Activated CD8-positive, alpha-beta memory T cell treated with anti-CD3 and anti-CD28 coated beads for 4 hours (primary cell): ENCODE results near the gene FGD6.
"Not testable (repeated sequence)": the region's sequence is repeated elsewhere in the genome, so short reads cannot be mapped to it uniquely, and the experiment has no call there.

Experiments used
- DNase-seq, 2 donors: peaks; one replicate each; pipeline ENCODE4 v3.0.0-alpha.2; 2020; ENCODE audit warnings: low read depth in 2 of 2

The FGD6 gene

DNA sequence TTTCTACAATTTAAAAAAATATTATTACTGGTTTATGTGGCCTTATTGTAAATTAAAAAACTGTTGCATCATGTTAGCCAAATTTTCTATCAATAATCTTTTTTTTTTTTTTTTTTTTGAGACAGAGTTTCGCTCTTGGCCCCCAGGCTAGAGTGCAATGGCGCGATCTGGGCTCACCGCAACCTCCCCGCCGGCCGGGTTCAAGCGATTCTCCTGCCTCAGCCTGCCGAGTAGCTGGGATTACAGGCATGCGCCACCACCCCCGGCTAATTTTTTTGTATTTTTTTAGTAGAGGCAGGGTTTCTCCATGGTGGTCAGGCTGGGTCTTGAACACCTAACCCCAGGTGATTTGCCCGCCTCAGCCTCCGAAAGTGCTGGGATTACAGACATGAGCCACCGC lies 16.9 kb upstream of the FGD6 start:
- not testable (repeated sequence) for DNase-seq

DNA sequence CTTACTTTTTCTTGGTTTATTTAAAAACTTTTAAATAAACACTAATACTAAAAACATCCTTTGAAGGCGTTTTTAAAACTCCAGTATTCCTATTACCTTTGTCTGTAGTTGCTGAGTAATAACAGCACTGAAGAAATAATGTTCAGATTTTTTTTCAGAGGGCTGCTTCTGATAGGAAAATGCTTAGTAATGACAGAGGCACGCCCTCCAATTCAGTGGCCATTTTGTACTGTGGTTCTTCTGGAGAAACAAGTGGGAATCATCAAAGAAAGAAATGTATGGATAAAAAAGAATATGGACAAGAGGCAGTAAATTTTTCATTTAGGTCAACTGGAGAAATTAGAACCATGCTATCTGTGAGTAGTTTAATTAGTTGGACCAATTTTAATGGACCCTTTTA lies 13.9 kb upstream of the FGD6 start:
- DNase-seq = no peak

DNA sequence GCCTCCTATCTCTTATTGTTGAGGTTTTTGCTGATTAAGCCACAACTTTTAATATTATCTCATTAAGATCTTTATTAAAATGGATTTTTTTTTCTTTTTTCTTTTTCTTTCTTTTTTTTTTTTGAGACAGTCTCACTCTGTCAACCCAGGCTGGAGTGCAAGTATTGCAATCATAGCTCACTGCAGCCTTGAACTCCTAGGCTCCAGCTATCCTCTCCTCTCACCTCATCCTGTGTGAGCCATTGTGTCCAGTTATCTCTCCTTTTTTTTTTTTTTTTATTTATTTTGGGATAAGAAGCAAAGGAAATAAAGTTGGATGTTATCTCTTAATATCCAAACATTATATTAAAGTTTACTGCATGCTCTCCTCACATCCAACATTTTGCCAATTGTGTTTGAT lies 13.0 kb upstream of the FGD6 start:
- DNase-seq = no peak

DNA sequence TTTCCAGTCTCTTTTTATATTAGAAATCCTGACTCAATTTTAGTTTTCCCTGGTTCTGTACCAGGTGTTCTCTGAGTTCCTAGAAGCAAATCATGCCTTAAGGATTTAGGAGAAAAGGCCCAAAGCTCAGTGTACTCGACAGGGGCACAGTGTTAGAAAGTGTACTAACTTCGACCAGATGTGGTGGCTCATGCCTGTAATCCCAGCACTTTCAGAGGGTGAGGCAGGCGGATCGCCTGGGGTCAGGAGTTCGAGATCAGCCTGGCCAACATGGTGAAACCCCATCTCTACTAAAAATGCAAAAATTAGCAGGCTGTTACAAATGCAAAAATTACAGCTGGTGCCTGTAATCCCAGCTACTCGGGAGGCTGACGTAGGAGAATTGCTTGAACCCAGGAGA lies 12.4 kb upstream of the FGD6 start:
- no peak for DNase-seq

DNA sequence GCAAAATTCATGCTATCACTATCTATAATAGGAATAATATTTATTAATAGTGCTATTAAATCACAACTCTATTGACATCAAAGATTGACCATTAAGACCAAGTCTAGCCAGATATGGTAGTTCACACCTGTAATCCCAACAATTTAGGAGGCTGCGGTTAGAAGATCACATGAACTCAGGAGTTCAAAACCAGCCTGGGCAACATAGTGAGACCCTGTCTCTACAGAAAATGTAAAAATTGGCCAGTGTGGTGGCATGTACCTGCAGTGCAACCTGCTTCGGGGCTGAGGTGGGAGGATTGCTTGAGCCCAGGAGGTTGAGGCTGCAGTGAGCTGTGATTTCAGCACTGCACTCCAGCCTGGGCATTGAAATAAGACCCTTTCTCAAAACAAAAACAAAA lies 11.3 kb upstream of the FGD6 start:
- no peak for DNase-seq

DNA sequence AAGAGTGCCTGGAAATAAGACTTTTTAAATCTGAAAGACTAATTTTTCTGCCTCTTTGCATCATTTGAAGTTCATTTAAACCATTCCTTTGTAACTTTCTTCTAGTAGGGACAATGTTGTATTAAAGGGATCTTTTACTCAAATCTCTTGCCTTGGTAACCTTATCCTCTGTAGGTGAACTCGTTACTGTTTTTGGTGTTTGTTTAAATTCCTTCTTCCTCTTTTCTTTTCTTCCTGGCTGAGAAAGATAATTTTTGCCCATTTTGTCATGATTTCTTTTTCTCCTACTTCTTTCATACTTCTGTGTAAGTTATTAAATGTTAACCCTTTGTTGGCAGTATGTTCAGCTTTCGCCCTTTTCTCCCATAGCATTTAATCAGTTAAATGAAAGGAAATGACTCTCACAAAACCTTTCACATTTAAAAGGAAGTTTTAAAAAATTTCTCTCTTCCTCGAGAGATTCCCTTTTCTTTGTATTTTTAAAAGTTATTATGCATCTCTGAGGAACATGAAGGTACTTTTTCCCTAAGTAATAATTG lies 10.6 kb upstream of the FGD6 start:
- no peak for DNase-seq

DNA sequence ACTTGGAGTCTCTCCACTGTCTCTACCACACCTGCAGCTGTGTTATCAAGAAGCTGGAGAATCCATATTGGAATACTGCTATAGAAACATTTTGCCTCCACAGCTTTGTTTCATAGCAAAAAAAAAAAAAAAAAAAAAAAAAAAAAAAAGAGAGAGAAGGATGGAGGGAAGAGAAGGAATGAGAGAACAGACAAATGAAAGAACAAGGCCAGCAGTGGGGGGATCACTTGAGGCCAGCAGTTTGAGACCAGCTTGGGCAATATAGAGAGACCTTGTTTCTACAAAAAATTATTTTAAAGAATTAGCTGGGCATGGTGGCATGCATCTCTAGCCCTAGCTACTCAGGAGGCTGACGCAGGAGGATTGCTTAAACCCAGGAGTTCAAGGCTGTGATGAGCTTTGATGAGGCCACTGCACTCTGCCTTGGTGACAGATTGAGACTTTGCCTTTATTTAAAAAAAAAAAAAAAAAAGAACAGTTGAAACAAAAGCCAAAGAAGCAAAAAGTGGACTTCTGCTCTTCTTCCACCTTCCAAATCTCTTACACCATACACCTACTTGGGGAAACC lies 8.5 kb upstream of the FGD6 start:
- no peak for DNase-seq

DNA sequence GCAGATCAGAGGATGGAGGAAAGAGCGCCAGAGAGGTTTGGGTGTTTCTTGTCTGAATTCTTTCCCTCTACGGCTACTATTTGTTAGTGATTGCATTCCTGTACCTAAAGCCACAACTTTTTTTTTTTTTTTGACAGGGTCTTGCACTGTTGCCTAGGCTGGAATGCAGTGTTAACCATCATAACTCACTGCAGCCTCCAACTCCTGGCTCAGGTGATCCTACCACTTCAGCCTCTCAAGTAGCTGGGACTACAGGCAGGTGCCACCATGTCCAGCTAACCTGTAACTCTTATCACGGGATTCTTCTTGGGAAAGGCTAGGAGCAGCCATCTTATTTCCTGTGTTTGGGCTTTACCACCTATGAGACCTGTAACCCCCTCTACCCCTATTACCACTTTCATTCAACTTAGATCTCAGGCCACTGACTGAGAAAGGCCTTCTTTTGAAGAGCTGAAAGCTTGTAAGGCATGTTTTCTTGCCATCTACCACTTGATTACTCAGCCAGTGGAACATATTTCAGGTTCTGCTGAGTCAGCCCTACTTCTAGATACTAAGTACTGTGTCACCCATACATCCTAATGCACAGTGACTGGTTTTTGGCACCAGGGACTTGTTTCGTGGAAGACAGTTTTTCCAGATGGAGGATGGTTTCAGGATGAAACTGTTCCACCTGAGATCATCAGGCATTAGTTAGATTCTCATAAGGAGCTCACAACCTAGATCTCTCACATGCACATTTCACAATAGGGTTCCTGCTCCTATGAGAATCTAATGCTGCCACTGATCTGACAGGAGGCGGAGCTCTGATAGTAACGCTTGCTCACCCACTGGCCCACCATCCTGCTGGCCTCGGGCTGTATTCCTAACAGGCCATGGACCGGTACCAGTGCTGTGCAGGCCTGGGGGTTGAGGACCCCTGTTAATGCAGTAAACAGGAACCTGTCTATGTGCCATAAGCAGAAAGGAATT lies 7.2 kb upstream of the FGD6 start:
- DNase-seq = no peak

DNA sequence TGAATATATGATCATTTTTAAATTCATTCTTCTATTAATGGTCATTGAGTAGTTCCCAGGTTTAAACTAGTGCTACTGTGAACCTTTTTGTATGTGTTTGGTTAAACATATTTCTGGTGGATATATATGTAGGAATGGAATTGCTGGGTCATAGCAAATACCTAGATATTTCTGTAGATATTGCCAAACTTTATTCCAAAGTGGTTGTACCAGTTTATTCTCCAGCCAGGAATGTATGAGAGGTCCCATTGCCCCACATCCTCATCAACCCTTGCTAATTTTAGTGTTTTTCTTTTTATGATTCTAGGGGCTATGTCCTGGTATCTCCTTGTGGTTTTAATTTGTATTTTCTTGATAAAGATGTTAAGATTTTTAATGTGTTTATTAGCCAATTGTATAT lies 3.5 kb upstream of the FGD6 start:
- no peak for DNase-seq

DNA sequence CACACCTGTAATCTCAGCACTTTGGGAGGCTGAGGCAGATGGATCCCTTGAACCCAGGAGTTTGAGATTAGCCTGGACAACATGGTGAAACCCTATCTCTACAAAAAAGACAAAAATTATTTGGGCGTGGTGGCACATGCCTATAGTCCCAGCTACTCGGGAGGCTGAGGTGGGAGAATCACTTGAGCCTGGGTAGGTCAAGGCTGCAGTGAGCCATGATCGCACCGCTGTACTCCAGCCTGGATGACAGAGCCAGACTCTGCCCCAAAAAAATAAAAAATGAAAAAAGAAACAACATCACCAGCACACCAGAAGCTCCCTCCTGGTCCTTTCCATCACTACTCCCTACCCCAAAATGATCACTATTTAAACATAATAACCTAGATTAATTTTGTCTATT lies 2.9 kb upstream of the FGD6 start:
- no peak for DNase-seq

DNA sequence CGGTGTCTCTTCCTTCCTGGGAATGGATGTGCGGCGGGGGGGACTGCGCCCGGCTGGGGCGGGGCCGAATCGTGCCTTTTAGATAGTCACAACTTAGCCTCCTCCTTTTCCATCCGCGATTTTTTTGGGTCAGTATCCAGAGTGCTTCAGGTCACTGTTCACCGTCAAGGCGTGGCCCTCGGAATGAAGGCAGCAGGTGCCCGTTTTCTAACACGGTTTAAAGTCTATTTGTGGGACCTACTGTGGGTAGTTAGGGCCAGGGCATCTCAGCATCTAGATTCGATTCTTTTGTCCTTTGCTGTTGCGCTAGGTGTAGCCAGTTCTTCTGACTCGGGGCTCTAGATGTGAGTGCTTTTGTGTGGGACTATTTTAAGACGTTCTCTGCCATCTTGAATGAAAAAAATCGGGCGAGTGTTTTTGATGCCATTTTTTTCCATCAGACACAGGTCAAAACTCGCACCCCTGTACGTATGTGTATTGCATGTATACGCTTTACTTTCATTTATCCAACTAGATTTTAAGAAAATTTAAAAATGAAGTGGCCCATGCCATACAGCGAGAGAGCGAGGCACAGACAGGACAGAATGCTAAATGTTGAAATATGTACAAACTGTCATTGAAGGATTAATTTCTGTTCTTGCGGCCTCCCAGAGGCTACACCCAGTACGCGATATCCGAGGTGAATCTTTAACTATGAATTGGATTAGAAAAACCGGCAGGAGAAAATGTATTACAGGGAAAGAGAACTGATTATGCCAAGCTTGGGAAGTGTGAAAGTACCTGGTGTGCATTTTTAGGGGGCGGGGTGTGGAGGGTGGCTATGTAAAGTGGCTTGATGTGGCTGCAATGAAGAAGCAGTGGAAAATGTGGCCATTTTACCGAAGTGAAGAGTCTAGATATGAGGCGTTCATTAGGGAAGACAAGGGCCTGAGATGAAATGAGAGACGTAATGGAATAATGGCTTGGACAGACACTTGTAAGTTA lies 1.2 kb upstream of the FGD6 start:
- peak in 1 of 2 donors; percentile 4 for DNase-seq

DNA sequence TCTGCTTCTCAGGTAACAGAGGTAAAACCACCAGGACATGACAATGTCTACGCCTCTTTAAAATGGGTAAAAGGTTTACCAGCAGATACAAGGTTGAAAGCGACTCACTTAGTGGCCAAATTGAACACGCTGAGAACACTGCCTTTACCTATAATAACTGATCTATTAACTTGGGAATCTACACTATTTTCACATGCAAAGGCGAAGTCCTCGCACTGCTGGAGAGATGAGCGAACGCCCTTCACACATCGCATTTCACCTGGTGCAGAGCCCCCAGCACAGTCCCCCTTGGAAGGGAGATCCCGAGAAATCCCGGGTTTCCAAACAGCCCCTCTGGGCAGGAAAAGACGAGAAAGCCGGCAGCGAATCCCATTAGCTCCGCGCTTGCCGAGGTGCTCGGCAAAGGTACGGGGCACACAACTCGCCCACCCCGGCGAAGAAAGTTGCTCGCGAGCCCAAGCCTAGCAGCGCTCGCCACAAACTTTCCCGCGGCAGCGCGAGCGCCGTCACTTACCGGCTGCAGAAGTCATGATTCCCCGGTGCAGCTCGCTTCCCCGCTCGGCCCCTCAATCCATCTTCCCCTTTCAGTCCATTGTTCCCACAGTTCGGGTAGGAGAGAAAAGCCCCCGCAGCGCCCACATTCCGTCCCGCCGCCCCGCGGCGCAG lies 423 bp downstream of the FGD6 start:
- DNase-seq = no peak

DNA sequence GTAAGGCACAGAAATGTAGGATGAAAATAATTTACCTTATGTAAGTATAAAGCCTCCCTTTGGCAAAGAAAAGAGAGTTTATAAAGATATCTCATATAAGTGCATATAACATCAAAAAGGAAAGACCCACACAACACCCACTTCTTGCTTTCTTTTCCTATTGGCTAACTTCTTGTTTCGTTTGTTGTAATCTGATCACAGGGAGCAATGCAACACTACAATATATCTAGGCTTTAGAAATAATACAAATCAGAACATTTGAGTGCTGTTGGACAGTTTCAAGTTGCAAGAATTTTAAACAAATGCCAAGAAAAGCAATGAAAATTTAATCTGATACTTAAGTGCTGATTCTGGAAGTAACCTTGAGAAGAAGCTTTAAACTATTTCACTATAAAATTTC lies 1.3 kb downstream of the FGD6 start:
- no peak for DNase-seq

DNA sequence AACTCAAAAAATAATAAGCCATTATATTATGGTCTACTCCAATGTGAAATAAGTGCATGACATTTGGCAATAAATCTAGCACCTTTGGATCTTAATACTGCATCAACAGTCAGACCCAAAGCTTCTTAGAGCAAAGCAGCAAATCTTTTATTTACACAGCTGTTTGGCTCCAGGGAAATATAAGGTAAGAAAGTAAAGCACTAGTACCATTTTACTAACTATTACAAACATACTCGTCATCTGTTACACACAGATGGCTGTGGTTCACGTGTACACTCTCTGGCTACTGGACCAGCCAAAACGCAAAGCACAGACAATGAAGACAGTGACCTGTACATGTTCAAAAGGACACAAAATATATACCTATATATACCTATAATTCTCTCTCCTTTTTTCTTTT lies 2.8 kb downstream of the FGD6 start:
- no peak for DNase-seq

DNA sequence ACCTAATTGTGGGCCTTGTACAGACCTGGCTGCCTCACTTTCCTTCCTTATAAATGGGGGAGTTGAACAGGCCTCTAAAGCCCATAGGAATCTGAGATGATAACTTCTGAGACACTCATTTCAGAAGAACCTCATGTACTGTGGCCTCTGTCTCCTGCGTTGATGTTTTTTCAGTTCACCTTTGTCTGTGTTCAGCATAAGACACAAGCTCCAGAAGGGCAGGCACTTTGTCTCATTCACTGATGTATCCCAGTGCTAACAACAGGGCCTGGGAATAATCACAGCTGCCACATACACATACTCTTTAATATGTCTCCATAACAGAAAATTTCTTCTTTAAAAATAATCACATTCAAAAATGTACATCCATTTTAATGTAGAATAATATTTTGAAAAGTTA lies 3.3 kb downstream of the FGD6 start:
- DNase-seq = no peak

DNA sequence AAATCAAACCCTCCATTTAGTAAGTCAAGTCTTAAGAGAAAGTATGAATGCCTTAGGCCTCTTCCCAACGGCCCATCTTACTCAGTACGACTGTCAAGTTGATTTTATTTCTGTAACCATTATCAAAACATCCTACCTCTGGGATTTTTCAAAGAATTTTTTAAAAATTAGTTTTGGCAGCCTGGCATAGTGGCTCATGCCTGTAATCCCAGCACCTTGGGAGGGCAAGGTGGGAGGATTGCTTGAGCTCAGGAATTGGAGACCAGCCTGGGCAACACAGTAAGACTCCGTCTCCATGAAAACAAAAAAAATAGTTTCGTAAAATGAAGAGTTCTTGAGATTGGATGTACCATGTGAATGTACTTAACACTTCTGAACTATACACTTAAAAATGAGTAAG lies 4.1 kb downstream of the FGD6 start:
- DNase-seq = no peak

DNA sequence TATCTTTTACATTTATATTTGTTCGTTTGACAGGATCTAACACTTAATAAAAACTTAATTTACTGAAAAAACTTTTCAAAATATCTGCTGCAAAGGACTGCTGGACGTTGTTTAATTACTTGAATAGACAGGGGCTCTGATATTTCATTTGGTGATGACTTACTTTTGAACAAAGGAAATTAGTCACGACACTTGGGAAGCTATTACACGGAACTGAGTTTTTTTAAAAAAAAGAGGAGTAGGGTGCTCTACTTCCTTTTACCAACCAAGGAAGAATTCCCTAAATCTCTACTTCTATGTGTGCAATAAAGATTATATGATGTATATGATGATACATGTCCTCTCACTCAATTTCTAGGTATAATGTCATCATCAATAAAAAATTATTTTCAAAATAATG lies 4.7 kb downstream of the FGD6 start:
- DNase-seq = no peak

DNA sequence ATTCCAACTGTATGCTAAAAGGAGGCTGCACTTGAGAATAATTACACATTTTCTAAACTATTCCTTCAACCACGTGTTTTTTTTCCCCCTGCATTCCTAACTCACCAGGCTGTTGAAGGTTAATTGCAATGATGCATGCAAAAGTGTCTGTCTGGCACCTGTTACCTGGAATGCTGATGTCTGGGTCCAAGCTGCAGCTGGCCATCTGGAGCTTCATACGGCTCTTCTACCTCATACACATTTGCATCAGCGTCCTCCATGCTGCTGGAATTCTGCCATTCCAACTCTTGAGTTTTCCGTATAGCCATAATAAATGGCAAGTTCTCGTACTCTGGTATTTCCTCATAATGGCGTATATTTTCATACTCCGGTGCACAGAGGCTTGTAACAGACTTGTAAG lies 8.6 kb downstream of the FGD6 start:
- no peak for DNase-seq

DNA sequence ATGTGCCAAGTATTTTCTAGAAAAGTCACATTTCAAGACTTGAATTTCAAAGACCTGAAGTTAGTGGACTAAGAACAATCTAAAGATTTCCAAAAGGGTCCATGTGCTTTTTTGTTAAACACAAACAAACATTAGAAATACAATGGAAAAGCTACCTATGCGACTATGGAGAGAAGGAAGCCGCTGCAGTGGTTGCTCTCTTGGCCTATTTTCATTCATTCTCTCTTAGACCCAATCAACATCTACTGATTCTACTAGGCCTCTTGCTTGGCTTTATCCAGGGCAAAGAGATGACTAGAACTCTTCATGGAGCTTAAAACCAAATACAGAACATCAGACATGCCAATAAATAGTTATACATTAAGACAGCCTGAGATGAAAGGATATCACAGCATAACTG lies 9.9 kb downstream of the FGD6 start:
- no peak for DNase-seq

DNA sequence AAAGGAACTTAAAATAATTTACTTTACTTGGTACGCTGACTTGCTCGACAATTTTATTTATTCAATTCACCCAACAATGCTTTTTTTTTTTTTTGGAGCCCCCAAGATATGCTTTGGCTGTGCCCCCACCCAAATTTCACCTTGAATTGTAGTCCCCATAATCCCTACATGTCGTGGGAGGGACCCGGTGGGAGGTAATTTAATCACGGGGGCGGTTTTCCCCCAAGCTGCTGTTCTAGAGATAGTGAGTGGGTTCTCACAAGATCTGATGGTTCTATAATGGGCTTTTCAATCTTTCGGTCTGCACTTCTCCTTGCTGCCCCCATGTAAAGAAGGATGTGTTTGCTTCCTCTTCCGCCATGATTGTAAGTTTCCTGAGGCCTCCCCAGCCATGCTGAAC lies 10.4 kb downstream of the FGD6 start:
- no peak for DNase-seq

DNA sequence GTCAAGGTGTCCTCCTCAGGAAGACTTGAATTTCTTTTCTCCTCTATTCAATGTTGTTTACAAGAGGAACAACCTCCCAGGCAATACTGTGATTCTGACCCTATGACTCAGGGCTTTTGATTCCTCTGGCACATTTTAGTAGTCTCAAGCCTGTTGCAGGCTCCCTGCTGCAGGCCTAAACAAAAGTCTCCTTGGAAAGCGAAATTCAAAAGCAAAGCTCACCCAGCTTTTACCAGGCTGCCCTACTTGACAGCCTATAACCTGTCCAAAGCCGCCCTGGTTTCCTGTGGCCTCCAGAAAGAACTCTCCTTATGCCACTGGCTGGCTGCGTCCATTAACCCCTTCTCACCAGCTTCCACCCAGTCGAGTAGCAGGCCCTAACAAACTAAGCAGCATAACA lies 11.6 kb downstream of the FGD6 start:
- DNase-seq = no peak
